HCT116 (cell line): ENCODE results near the gene OR6J1.
"Not testable (repeated sequence)": the region's sequence is repeated elsewhere in the genome, so short reads cannot be mapped to it uniquely, and the experiment has no call there.

Source experiments
- EGR1 ChIP-seq: IDR thresholded peaks from 2 replicates; pipeline ENCODE4 v1.6.1; 2012; ENCODE audit warnings: low read depth
- EZH2phosphoT487 ChIP-seq: fragments of 200-600 bp; IDR thresholded peaks from 2 replicates; pipeline ENCODE4 v1.6.1; 2018; ENCODE audit warnings: antibody characterized with exemption, borderline replicate concordance
- POLR2A ChIP-seq: IDR thresholded peaks from 2 replicates; pipeline ENCODE4 v1.7.0; 2011; ENCODE audit warnings: borderline replicate concordance; ENCODE audit not compliant: insufficient read depth, insufficient read length; ENCODE audit errors: extremely low read depth
- POLR2AphosphoS5 ChIP-seq: IDR thresholded peaks from 2 replicates; pipeline ENCODE4 v1.6.1; 2011; ENCODE audit warnings: mild to moderate bottlenecking, low read depth, low read length, moderate library complexity
- RAD21 ChIP-seq: IDR thresholded peaks from 2 replicates; pipeline ENCODE4 v1.6.1; 2012; ENCODE audit warnings: low read depth, mild to moderate bottlenecking
- ZFX ChIP-seq: fragments of 450-650 bp; IDR thresholded peaks from 2 replicates; pipeline ENCODE4 v1.6.1; 2017
- TF ChIP-seq, protein P1 (sequence below), 3 experiments: fragments of 200-600 bp in 1 of 3; sonication (generic) in 1 of 3; IDR thresholded peaks in 2 of 3; conservative IDR thresholded peaks in 1 of 3; 2 replicates each; pipeline ENCODE4 v1.5.1; 2012 to 2017; ENCODE audit warnings: low read depth in 2 of 3, low read length in 2 of 3, antibody characterized with exemption in 1 of 3, borderline replicate concordance in 1 of 3, control low read depth in 1 of 3, mild to moderate bottlenecking in 1 of 3, mixed read lengths in 1 of 3, mixed run types in 1 of 3, moderate library complexity in 1 of 3; ENCODE audit not compliant: insufficient read depth in 1 of 3

DNA sequence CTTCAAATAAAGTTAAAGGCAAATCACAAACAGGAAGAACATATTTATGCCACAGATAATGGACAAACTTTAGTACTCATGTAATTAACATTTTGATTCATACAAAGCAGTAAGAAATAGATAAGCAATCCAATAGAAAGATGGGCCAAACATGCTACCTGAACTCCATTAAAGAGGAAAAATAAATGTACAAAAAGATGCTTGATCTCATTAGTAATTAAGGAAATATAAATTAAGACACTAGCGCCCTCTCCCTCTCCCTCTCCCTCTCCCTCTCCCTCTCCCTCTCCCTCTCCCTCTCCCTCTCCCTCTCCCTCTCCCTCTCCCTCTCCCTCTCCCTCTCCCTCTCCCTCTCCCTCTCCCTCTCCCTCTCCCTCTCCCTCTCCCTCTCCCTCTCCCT, 8.2 kb downstream of the OR6J1 start:
- TF ChIP-seq POLR2A, EGR1, RAD21, POLR2AphosphoS5, ZFX, EZH2phosphoT487: not testable (repeated sequence)
- TF ChIP-seq, protein P1, sequence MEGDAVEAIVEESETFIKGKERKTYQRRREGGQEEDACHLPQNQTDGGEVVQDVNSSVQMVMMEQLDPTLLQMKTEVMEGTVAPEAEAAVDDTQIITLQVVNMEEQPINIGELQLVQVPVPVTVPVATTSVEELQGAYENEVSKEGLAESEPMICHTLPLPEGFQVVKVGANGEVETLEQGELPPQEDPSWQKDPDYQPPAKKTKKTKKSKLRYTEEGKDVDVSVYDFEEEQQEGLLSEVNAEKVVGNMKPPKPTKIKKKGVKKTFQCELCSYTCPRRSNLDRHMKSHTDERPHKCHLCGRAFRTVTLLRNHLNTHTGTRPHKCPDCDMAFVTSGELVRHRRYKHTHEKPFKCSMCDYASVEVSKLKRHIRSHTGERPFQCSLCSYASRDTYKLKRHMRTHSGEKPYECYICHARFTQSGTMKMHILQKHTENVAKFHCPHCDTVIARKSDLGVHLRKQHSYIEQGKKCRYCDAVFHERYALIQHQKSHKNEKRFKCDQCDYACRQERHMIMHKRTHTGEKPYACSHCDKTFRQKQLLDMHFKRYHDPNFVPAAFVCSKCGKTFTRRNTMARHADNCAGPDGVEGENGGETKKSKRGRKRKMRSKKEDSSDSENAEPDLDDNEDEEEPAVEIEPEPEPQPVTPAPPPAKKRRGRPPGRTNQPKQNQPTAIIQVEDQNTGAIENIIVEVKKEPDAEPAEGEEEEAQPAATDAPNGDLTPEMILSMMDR (IDR thresholded peaks at IDR 0.05 in 2 of 3, conservative IDR thresholded peaks at IDR 0.05 in 1 of 3; ENCODE audit: borderline replicate concordance in 1 of 3, insufficient read depth in 1 of 3, low read depth in 2 of 3, low read length in 2 of 3), result not testable (repeated sequence)
